Effector memory CD8-positive, alpha-beta T cell (primary cell): Measurements from ENCODE around the gene CDK17.

ENCODE experiments used
- ATAC-seq: fragments of 150-1000 bp; cut with Tn5 transposase; replicated peaks from 2 replicates; pipeline ENCODE4 v1.10.0; 2021; ENCODE audit warnings: mild to moderate bottlenecking, moderate library complexity
- DNase-seq, 3 experiments: peaks; one replicate each; pipeline ENCODE4 v3.0.0; 2021
- H3K27ac Mint-ChIP-seq, 2 donors: one replicate each; pipeline ENCODE4 v1.8.0; 2022; ENCODE audit warnings: mild to moderate bottlenecking in 2 of 2, mixed read lengths in 2 of 2, moderate library complexity in 2 of 2
- H3K27me3 Mint-ChIP-seq, 2 donors: one replicate each; pipeline ENCODE4 v1.8.0; 2022; ENCODE audit warnings: mixed read lengths in 2 of 2
- H3K36me3 Mint-ChIP-seq: one replicate; pipeline ENCODE4 v1.8.0; 2022; ENCODE audit warnings: mild to moderate bottlenecking, moderate library complexity, mixed read lengths; ENCODE audit not compliant: insufficient read depth
- H3K4me1 Mint-ChIP-seq, 2 donors: one replicate each; pipeline ENCODE4 v1.8.0; 2022; ENCODE audit warnings: low read depth in 2 of 2, mixed read lengths in 2 of 2
- H3K4me3 Mint-ChIP-seq, 2 donors: one replicate each; pipeline ENCODE4 v1.8.0; 2022; ENCODE audit warnings: mild to moderate bottlenecking in 2 of 2, mixed read lengths in 2 of 2, moderate library complexity in 2 of 2
- H3K9me3 Mint-ChIP-seq, 2 donors: one replicate each; pipeline ENCODE4 v1.8.0; 2022; ENCODE audit warnings: mixed read lengths in 2 of 2

Gene CDK17

DNA sequence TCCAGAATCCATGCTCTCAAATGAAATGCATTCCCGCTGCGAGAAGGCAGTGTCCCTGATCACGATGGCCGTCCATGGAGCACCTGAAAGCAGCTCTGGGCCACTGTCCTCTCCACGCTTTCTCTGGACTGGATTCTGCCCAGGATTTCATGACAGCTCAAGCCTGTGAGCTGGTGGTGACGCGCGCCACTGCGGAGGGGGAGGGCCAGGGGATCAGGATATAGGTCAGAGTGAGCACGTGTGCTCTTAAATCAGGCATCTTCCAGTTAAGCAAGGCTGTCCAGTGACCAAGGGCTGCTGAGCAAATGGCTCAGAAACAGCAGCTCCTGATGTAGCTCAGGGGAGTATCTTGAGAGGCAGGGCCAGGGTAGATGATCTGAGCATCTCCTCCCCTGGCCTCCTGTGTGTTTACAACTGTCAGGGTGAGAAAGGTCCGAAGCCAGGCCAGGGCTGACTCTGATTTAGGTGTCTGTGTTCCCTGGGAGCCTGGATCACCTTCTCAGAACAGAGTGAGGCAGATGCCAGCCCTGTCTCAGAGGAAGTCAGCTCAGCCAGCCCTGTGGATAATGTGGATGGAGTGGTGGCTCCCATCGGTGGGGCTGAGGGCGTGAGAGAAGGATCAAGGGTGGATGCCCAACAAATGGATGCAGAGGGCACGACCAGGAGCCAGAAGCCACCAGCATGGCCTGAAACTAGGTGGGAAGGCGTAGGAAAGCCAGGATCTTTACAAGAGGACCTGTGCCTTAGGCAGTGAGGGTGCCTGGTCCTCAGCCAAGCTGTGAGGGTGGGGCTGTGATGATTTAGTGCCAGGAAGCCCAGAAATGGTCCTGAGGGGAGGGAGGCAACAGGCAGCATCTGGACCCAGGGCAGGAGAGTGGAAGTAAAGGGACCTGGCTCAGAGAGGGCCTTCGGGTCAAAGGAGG, 150.8 kb downstream of the CDK17 start:
- DNase-seq, result no peak
- peaks cover 40 to 43% of the 10 kb centered on the region in 2 donors for H3K4me1 Mint-ChIP-seq
- peak; percentile 80 for ATAC-seq
- H3K36me3 Mint-ChIP-seq, result peaks cover 65% of the 10 kb centered on the region
- no peaks in the 10 kb centered on the region for H3K9me3 Mint-ChIP-seq
- no peaks in the 10 kb centered on the region for H3K27me3 Mint-ChIP-seq
- peak overlapping the region; percentile 91 to 94 for H3K27ac Mint-ChIP-seq
- peak overlapping the region; percentile 37 to 66 for H3K4me3 Mint-ChIP-seq

DNA sequence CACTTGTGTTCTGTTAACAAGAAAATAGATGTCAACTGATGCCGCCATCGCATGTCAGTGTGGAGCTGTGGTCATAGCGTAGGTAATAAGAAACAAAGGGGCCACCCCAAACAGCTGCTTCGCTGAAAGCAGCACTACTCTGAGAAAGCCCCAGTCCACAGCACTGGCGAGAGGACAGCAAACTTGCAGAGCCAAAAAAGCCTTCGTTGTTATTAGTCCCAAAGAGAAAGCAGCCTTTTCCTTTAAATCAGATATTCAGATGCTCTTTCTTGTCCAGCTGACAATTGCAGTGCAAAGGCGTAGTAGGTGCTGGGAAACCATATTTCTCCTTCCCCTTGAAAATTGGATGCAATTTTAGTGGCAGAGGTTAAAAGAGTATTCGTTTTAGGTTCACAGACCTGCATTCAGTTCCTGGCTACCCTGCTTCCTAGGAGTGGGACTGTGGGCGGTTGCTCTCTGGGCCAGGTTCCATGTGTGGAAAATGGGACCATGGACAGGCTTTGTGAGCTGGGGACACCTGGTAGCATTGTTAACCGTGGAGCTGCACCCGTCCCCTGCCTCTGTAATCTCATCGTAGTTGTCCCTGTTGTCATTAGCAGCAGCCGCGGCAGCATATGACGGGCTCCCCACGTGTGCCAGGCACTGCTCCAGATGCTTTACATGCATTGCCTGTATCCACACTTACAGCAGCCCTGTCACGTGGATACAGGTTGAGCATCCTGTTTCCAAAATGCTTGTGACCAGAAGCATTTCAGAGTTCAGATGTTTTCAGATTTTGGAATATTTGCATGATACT, 151.9 kb downstream of the CDK17 start:
- DNase-seq (no peak), ATAC-seq (no peak)
- H3K36me3 Mint-ChIP-seq, result peaks cover 63% of the 10 kb centered on the region
- H3K27me3 Mint-ChIP-seq, result no peaks in the 10 kb centered on the region
- H3K27ac Mint-ChIP-seq, result peak overlapping the region; percentile 6 to 94
- no peak overlapping the region for H3K4me3 Mint-ChIP-seq
- peaks cover 37% of the 10 kb centered on the region in 2 donors for H3K4me1 Mint-ChIP-seq
- no peaks in the 10 kb centered on the region for H3K9me3 Mint-ChIP-seq

DNA sequence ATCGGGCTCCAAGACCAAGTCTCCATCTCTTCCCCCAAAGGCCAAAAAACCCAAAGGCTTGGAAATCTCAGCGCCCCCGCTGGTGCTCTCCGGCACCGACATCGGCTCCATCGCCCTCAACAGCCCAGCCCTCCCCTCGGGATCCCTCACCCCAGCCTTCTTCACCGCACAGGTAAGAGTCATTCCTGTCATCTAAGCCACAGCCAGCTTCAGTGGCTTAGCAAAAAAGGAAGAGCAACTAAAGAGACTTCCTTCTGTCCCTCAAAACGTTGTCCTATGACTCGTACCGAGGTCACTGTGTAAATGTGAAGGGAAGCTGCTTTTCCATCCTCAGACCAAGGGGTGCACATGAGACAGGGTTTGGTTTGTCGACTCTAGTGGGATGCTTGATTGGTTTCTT, 152.7 kb downstream of the CDK17 start:
- Mint-ChIP-seq H3K27me3 (no peaks in the 10 kb centered on the region), H3K4me1 (peaks cover 41 to 45% of the 10 kb centered on the region in 2 donors), H3K27ac (peak overlapping the region; percentile 6 to 94), H3K4me3 (no peak overlapping the region), H3K9me3 (no peaks in the 10 kb centered on the region), H3K36me3 (peaks cover 63% of the 10 kb centered on the region)
- DNase-seq, result no peak
- no peak for ATAC-seq

DNA sequence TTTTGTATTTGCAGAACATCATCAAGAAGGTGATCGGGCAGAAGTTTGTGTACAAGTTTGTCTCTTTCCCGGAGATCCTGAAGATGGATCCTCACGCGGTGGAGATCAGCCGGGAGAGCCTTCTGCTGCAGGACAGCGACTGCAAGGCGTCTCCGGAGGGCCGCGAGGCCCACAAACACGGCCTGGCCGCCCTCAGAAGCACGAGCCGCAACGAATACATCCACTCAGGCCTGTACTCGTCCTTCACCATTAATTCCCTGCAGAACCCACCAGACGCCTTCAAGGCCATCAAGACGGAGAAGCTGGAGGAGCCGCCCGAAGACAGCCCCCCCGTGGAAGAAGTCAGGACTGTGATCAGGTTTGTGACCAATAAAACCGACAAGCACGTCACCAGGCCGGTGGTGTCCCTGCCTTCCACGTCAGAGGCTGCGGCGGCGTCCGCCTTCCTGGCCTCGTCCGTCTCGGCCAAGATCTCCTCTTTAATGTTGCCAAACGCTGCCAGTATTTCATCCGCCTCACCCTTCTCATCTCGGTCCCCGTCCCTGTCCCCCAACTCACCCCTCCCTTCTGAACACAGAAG, 153.2 kb downstream of the CDK17 start:
- H3K9me3 Mint-ChIP-seq, result no peaks in the 10 kb centered on the region
- peaks cover 43 to 45% of the 10 kb centered on the region in 2 donors for H3K4me1 Mint-ChIP-seq
- H3K36me3 Mint-ChIP-seq, result peaks cover 63% of the 10 kb centered on the region
- no peak overlapping the region for H3K4me3 Mint-ChIP-seq
- H3K27ac Mint-ChIP-seq, result peak overlapping the region; percentile 6 to 94
- no peak for DNase-seq
- no peaks in the 10 kb centered on the region for H3K27me3 Mint-ChIP-seq
- ATAC-seq, result no peak

DNA sequence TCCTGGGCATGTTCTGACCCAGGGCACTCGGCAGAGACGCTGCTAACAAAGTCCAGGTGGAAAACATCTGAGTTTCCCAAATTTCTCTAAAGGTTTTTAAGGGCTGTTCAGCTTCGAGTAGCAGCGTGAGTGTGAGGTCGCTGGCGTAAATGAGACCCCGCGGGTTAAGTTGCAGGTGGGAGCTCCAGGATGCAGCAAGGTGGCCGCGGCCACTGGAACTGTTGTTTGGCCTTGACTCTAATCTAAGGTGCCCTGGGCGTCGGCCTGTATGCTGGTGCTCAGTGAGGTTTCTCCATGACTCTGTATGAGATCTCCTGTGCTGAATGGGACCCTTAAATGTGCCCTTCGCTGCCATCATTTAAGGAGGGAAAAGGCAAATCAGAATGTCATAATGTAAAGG, 155.4 kb downstream of the CDK17 start:
- ATAC-seq, result no peak
- peaks cover 43% of the 10 kb centered on the region in 2 donors for H3K4me1 Mint-ChIP-seq

DNA sequence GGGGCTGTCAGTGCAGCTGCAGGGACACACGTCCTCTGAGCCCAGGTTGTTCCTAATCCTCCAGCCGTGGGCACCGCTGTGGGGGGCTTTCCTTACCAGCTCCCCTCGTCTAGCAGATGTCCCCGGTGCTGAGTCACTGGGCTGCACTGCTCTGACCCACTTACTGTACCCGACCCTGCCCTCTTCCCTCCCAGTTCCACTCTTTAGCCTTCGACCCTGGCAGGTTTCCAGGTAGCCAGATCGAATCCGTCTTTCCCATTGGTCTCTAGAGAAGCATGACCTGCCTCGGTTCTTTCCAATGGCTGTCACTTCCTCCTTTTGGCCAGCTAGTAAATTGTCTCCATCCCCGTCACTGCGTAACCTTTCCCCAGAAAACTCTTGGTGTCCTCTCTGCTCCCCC, 157.6 kb downstream of the CDK17 start:
- H3K27ac Mint-ChIP-seq, result peak overlapping the region; percentile 96 to 99
- no peaks in the 10 kb centered on the region for H3K9me3 Mint-ChIP-seq
- H3K4me1 Mint-ChIP-seq, result peaks cover 51 to 56% of the 10 kb centered on the region in 2 donors
- H3K27me3 Mint-ChIP-seq, result no peaks in the 10 kb centered on the region
- peak; percentile 40 for ATAC-seq
- H3K4me3 Mint-ChIP-seq, result peak overlapping the region; percentile 74 to 81
- H3K36me3 Mint-ChIP-seq, result peaks cover 60% of the 10 kb centered on the region
- peak in 2 of 3 experiments; percentile 40 to 45 for DNase-seq

More for the DNA sequence above, 155.4 kb downstream of the CDK17 start:
- no peak overlapping the region for H3K4me3 Mint-ChIP-seq
- no peak for DNase-seq
- no peaks in the 10 kb centered on the region for H3K27me3 Mint-ChIP-seq
- peaks cover 76% of the 10 kb centered on the region for H3K36me3 Mint-ChIP-seq
- H3K27ac Mint-ChIP-seq, result peak overlapping the region; percentile 38 to 49
- H3K9me3 Mint-ChIP-seq, result no peaks in the 10 kb centered on the region

DNA sequence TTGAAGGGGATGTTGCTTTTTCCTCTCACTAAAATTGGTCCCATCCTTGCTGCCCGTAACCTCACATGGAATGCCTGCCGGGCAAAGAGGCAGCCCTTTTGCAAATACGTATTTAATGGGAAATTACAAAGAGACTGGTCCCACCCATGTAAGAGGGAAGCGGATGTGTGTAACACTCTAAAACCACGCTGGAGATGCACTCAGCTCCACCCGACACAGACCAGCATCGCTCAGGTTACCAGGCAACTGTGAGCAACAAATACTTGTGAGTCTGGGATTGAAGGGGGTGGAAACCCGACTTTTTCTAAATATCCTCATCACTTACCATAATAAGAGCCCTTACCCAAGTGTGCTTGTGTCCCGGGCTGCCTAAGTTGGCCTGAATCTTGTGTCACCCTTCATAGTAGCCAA, 158.4 kb downstream of the CDK17 start:
- Mint-ChIP-seq H3K27ac (peak overlapping the region; percentile 96 to 99), H3K36me3 (peaks cover 60% of the 10 kb centered on the region), H3K4me1 (peaks cover 56% of the 10 kb centered on the region in 2 donors), H3K4me3 (peak overlapping the region; percentile 74 to 81), H3K9me3 (no peaks in the 10 kb centered on the region), H3K27me3 (no peaks in the 10 kb centered on the region)
- peak; percentile 85 for ATAC-seq
- peak; percentile 84 to 86 (median 86) for DNase-seq

DNA sequence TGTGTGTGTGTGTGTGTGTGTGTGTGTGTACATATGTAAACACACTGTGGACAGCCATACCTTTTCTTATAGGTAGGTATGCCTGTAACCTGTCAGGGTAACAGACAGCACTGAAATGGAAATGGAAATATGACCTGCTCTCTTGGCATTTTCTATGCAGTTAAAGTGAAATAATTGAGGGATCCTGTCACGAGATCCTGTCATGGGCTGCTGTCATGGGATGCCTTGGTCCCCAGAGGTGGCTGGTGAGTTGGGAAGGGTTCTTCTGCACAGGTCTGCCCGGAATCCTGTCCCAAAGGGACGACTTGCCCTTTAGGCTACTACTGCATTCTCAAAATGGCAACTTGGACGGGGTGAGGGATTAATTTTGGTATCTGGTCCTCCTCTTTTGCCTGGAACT, 158.8 kb downstream of the CDK17 start:
- Mint-ChIP-seq H3K27ac (peak overlapping the region; percentile 96 to 99), H3K27me3 (no peaks in the 10 kb centered on the region), H3K4me3 (peak overlapping the region; percentile 74 to 81), H3K4me1 (peaks cover 59 to 60% of the 10 kb centered on the region in 2 donors), H3K9me3 (no peaks in the 10 kb centered on the region), H3K36me3 (peaks cover 58% of the 10 kb centered on the region)
- DNase-seq (no peak), ATAC-seq (no peak)

DNA sequence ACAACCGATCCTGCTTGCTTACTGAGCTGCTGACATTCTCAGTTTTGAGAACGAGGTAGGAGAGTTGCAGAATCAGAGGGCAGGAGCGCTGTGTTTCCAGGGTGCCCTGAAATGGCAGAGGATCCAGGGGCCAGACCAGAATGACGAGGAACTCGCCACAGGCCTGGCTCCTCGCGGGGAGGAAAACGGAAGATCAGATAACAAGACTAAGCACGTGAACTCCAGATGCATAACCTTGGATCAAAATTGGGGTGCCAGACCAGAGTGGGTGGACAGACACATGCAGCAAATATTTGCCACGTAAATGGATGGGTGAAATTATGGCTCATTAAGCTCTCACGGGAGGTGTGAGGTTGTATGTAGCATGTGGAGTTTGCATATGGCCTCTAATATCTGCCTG, 159.6 kb downstream of the CDK17 start:
- no peak for ATAC-seq
- Mint-ChIP-seq H3K27me3 (no peaks in the 10 kb centered on the region), H3K4me1 (peaks cover 64 to 65% of the 10 kb centered on the region in 2 donors), H3K9me3 (no peaks in the 10 kb centered on the region), H3K27ac (peak overlapping the region; percentile 96 to 99), H3K4me3 (peak overlapping the region; percentile 74 to 81), H3K36me3 (peaks cover 61% of the 10 kb centered on the region)
- DNase-seq, result no peak

DNA sequence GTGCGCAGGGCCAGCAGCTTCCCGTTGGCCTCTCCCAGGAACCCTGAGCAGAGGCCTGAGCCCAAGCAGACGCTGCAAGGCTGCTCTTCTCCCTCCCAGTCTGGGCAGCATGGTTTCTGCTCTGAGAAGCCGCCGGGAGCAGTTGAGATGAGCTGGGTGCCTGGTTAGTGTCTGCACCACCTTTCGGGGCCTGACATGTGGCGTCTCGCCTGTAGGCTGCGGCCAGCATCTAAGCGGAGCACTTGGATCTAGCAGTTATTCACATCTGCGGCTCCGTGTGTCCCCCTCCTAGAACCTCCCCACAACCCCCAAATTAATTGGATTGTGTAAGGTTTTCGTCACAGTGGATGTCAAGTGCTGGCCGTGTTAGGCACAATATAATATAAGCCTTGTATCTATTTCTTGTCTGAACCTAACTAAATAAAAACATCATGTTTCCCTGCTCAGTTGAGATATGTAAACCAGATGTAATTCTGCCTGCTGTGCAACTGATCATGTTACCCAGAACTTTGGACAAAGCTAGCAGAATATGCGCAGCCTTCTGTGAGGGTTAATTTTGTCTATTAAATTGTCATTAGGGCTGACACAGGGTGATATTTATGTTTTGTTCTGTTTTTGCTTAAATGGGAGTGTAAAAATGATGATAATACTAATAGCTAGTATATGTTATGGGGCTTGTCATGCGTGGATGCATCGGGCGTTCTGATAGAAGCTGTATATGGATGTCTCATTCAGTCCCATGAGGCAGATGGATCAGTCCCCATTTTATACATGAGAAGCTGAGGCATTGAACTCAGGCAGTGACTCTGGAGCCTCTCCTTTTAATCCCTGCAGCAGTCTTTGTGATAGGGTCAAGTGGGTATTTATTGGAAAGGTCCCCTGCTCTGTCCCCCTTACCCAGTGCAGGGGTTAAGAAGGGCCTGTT, 160.3 kb downstream of the CDK17 start:
- Mint-ChIP-seq H3K27me3 (no peaks in the 10 kb centered on the region), H3K9me3 (no peaks in the 10 kb centered on the region), H3K4me3 (peak overlapping the region; percentile 34 to 65), H3K36me3 (peaks cover 64% of the 10 kb centered on the region), H3K27ac (peak overlapping the region; percentile 96 to 99), H3K4me1 (peaks cover 69 to 71% of the 10 kb centered on the region in 2 donors)
- no peak for DNase-seq
- no peak for ATAC-seq

DNA sequence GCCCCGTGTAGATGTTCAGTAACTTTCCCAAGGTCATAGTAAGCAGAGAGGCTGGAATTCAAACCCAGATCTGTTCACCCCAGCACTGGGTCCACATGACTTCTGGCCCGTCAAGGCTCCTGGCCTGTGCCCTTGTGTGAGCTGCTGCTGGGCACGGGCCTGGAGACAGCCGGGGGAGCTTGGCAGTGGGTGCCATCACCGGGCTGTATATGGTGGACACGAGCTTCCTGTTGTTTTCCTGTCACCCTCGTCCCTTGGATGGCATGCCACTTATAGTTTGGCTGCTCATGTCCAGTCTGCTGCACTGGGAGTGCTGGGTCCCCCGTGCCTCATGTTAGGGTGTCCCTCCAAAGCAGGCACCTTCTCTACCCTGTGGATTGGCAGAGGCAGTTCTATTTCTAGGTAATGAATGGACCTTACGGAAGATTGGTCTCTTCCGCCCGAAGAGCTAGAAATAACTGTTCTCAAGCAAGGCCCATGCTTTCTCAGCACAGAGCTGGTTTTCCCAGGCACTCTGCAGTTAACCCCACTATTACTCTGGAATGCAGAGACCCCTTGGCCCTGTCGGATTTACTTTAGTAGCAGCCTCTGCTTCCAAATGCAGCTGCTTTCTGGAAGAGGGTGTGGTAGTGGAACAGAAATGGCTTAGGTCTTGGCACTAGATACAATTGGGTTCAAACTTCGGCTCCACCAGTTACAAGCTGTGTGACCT, 161.7 kb downstream of the CDK17 start:
- Mint-ChIP-seq H3K4me3 (peak overlapping the region; percentile 61 to 65), H3K4me1 (peaks cover 75% of the 10 kb centered on the region in 2 donors), H3K27me3 (no peaks in the 10 kb centered on the region), H3K27ac (peak overlapping the region; percentile 92 to 94), H3K36me3 (peaks cover 71% of the 10 kb centered on the region), H3K9me3 (no peaks in the 10 kb centered on the region)
- ATAC-seq (no peak), DNase-seq (no peak)

DNA sequence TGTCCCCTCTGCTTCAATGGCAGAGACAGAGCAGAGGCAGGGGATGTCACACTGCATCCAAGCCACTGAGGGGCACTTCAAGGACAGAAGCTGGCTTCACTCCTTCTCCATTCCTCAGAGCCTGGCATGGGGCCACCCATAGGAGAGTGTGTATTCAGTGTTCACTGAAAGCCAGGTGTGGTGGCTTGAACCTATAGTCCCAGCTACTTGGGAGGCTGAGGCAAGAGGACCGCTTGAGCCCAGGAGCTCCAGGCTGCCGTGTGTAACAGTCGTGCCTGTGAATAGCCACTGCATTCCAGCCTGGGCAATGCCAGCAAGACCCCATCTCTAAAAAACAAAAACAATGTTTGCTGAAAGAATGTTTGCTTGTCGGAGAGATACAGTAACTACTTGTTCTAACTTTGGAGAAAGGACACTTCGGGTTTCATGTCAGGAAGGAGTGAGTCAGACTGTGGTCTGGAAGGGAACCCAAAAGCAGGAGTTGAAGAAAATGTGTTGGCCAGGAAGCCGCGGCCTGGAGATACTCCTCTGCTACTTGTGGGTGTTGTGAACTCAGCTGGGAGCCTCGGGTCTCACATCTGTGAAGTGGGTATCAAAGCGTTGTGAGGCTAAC, 162.7 kb downstream of the CDK17 start:
- peaks cover 64% of the 10 kb centered on the region for H3K36me3 Mint-ChIP-seq
- H3K4me1 Mint-ChIP-seq, result peaks cover 66 to 71% of the 10 kb centered on the region in 2 donors
- H3K27ac Mint-ChIP-seq, result peak overlapping the region; percentile 92 to 94
- no peaks in the 10 kb centered on the region for H3K27me3 Mint-ChIP-seq
- DNase-seq, result peak; percentile 56 to 65 (median 59)
- H3K9me3 Mint-ChIP-seq, result no peaks in the 10 kb centered on the region
- peak; percentile 45 for ATAC-seq
- H3K4me3 Mint-ChIP-seq, result peak overlapping the region; percentile 61 to 65
